ENCODE data around the gene OCIAD1. TPM values are rescaled to one million over a fixed set of nuclear protein-coding genes. Genes with fewer than 3 reads are reported as not detected.

Gene OCIAD1
- total RNA-seq, 1 experiment from 2014 or later = 163 TPM

DNA sequence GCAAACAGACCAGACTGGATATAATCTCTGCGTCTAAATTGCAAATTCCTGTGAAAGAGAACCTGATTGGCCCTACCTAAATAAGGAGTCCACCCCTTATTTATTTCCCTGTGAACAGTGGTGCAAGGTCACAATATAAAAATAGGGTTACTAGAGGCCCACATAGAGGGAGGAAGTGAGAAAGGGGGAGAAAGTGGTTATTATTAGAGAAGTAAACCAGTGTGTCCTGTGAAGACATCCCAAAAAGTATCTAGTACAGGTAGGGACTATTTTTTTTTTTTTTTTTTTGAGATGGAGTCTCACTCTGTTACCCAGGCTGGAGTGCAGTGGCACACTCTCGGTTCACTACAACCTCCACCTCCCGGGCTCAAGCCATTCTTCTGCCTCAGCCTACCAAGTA, 35.8 kb upstream of the OCIAD1 start:
- CTCF ChIA-PET = no interaction called here
- H4K20me1 ChIP-seq (ENCODE audit: insufficient read depth) = no peaks in the 10 kb centered on the region
- RAD21 ChIA-PET (ENCODE audit: low non-redundant PET in 1 of 2, low total read pairs in 2 of 2, uncharacterized antibody in 2 of 2, unreplicated experiment in 2 of 2) = no interaction called here
- H3K79me2 ChIP-seq (ENCODE audit: insufficient read depth, low read length) = no peaks in the 10 kb centered on the region
- intact Hi-C loops (cut with micrococcal nuclease) = no loop called here
- POLR2A ChIA-PET = no interaction called here
- H2AFZ ChIP-seq (ENCODE audit: low read depth, low read length, poor library complexity, severe bottlenecking) = no peak overlapping the region
- H3K27ac ChIP-seq (ENCODE audit: low read depth, low read length) = no peak overlapping the region
- no peak for TF ChIP-seq POLR2A (IDR thresholded peaks at IDR 0.05; ENCODE audit: borderline replicate concordance, extremely low read depth, insufficient read depth, insufficient read length)
- TF ChIP-seq TCF7L2 (IDR thresholded peaks at IDR 0.05; ENCODE audit: borderline replicate concordance, extremely low read depth, insufficient read depth, insufficient read length) = no peak
- TF ChIP-seq, protein P1, sequence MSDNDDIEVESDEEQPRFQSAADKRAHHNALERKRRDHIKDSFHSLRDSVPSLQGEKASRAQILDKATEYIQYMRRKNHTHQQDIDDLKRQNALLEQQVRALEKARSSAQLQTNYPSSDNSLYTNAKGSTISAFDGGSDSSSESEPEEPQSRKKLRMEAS (IDR thresholded peaks at IDR 0.05) = no peak
- TF ChIP-seq, protein P2, sequence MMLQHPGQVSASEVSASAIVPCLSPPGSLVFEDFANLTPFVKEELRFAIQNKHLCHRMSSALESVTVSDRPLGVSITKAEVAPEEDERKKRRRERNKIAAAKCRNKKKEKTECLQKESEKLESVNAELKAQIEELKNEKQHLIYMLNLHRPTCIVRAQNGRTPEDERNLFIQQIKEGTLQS (IDR thresholded peaks at IDR 0.05) = no peak
- TF ChIP-seq SP1 (IDR thresholded peaks at IDR 0.05; ENCODE audit: low read depth) = no peak
- TF ChIP-seq JUND (IDR thresholded peaks at IDR 0.05) = no peak
- no peak for TF ChIP-seq SIN3A (IDR thresholded peaks at IDR 0.05; ENCODE audit: low read depth)
- TF ChIP-seq EGR1 (IDR thresholded peaks at IDR 0.05; ENCODE audit: low read depth) = no peak
- TF ChIP-seq CEBPB (IDR thresholded peaks at IDR 0.05; ENCODE audit: low read depth) = no peak
- H3K36me3 ChIP-seq (ENCODE audit: control insufficient read depth in 1 of 2, insufficient read depth in 2 of 2, low read length in 2 of 2) = no peaks in the 10 kb centered on the region
- no peak for DNase-seq (ENCODE audit: low read depth, low spot score)
- no peaks in the 10 kb centered on the region for H3K9me3 ChIP-seq (ENCODE audit: control insufficient read depth in 1 of 2, insufficient read depth in 1 of 2, low read depth in 1 of 2, low read length in 2 of 2)
- no peaks in the 10 kb centered on the region for H3K27me3 ChIP-seq (ENCODE audit: insufficient read depth, low read length)
- H3K4me3 ChIP-seq (replicated peaks in 1 of 2; ENCODE audit: low read depth in 1 of 2, low read length in 2 of 2) = no peak overlapping the region
- no peak overlapping the region for H3K9ac ChIP-seq (ENCODE audit: low read length)
- ATAC-seq = no peak
- H3K9me2 ChIP-seq (ENCODE audit: insufficient read depth) = no peaks in the 10 kb centered on the region
- no peaks in the 10 kb centered on the region for H3K4me1 ChIP-seq (ENCODE audit: control insufficient read depth in 1 of 2, insufficient read depth in 2 of 2, low read length in 2 of 2)
- no peak overlapping the region for H3K4me2 ChIP-seq (ENCODE audit: low read length)
- no TSS peak for BruUV-seq (replicated peaks)

DNA sequence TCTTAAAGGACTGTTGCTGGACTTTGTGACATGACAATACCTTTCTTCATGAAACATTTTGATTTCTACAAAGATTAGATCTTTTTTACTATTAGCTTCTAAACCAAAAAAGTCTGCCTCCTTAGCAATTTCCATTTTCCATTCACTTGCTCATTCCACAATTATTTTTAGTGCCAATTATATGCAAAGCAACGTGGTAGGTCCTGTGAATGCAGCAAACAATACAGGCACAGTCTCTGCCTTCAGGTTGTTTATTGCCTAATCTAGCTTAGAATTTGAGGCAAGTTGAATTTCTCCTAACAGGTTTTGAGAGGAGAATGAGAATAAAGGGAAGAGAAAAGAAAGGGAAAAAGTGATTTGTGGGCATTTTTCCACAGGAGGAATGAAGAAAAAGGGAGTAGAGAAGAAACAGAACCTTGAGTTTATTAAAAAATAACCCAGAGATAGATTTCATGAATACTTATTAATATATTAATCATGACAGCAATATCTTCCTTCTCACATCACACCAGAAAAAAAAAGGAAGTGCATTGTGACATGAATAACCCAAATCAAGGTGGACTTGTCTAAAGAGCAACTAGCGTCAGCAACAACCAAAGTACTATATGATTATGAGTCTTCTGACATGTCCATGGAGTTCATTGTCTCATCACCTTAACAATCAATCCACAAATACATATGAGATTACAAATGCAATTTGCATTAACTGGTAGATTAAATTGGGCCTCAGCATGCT, 34.5 kb upstream of the OCIAD1 start:
- TF ChIP-seq EZH2phosphoT487 (IDR thresholded peaks at IDR 0.05; ENCODE audit: borderline replicate concordance) (no peak), EGR1 (IDR thresholded peaks at IDR 0.05; ENCODE audit: low read depth) (no peak), TCF7L2 (IDR thresholded peaks at IDR 0.05; ENCODE audit: borderline replicate concordance, extremely low read depth, insufficient read depth, insufficient read length) (no peak)
- no peaks in the 10 kb centered on the region for H3K79me2 ChIP-seq (ENCODE audit: insufficient read depth, low read length)
- no peaks in the 10 kb centered on the region for H3K9me3 ChIP-seq (ENCODE audit: control insufficient read depth in 1 of 2, insufficient read depth in 1 of 2, low read depth in 1 of 2, low read length in 2 of 2)
- no peaks in the 10 kb centered on the region for H3K36me3 ChIP-seq (ENCODE audit: control insufficient read depth in 1 of 2, insufficient read depth in 2 of 2, low read length in 2 of 2)
- no peak for ATAC-seq
- RAD21 ChIA-PET (ENCODE audit: low non-redundant PET in 1 of 2, low total read pairs in 2 of 2, uncharacterized antibody in 2 of 2, unreplicated experiment in 2 of 2) = no interaction called here
- H3K4me3 ChIP-seq (replicated peaks in 1 of 2; ENCODE audit: low read depth in 1 of 2, low read length in 2 of 2) = no peak overlapping the region
- no TSS peak for BruUV-seq (replicated peaks)
- H3K27me3 ChIP-seq (ENCODE audit: insufficient read depth, low read length) = no peaks in the 10 kb centered on the region
- DNase-seq (ENCODE audit: low read depth, low spot score) = no peak
- no peak overlapping the region for H2AFZ ChIP-seq (ENCODE audit: low read depth, low read length, poor library complexity, severe bottlenecking)
- intact Hi-C loops (cut with micrococcal nuclease) = no loop called here
- CTCF ChIA-PET = no interaction called here
- H3K9ac ChIP-seq (ENCODE audit: low read length) = no peak overlapping the region
- no peaks in the 10 kb centered on the region for H3K9me2 ChIP-seq (ENCODE audit: insufficient read depth)
- H3K4me2 ChIP-seq (ENCODE audit: low read length) = no peak overlapping the region
- POLR2A ChIA-PET = interaction anchor here (0.9 kb wide), 1 partner anchor 17 kb away, joined by 3 read pairs; the partner anchor contains the start of gene FRYL
- H3K4me1 ChIP-seq (ENCODE audit: control insufficient read depth in 1 of 2, insufficient read depth in 2 of 2, low read length in 2 of 2) = no peaks in the 10 kb centered on the region
- no peaks in the 10 kb centered on the region for H4K20me1 ChIP-seq (ENCODE audit: insufficient read depth)
- H3K27ac ChIP-seq (ENCODE audit: low read depth, low read length) = no peak overlapping the region

Data from HCT116 (cell line).